AG09309 (cell line): ENCODE data around the gene RSBN1L.

Experiments
- DNase-seq: peaks from one replicate; pipeline ENCODE4 v3.0.0-alpha.2; 2010; ENCODE audit warnings: low read depth
- H3K4me3 ChIP-seq: 2 replicates; pipeline ENCODE4 v1.5.1; 2011; ENCODE audit warnings: mild to moderate bottlenecking, low read depth, low read length, moderate library complexity; ENCODE audit not compliant: control insufficient read depth
- CTCF ChIP-seq: IDR thresholded peaks from 2 replicates; pipeline ENCODE4 v1.5.1; 2011; ENCODE audit warnings: mild to moderate bottlenecking, low read depth, low read length, inconsistent platforms; ENCODE audit not compliant: insufficient read depth, control insufficient read depth; ENCODE audit errors: missing control alignments

The RSBN1L gene

GRCh38 chr7:77831481-77831880, 135.2 kb downstream of the RSBN1L start:
- no peak overlapping the region for H3K4me3 ChIP-seq
- no peak for DNase-seq
- no peak for TF ChIP-seq CTCF

- no peak for TF ChIP-seq CTCF
- no peak for DNase-seq
- H3K4me3 ChIP-seq, result no peak overlapping the region
Observed at GRCh38 chr7:77831953-77832352, 135.7 kb downstream of the RSBN1L start.
